ENCODE measurements around the gene HPS4.

- TF ChIP-seq, protein P1, sequence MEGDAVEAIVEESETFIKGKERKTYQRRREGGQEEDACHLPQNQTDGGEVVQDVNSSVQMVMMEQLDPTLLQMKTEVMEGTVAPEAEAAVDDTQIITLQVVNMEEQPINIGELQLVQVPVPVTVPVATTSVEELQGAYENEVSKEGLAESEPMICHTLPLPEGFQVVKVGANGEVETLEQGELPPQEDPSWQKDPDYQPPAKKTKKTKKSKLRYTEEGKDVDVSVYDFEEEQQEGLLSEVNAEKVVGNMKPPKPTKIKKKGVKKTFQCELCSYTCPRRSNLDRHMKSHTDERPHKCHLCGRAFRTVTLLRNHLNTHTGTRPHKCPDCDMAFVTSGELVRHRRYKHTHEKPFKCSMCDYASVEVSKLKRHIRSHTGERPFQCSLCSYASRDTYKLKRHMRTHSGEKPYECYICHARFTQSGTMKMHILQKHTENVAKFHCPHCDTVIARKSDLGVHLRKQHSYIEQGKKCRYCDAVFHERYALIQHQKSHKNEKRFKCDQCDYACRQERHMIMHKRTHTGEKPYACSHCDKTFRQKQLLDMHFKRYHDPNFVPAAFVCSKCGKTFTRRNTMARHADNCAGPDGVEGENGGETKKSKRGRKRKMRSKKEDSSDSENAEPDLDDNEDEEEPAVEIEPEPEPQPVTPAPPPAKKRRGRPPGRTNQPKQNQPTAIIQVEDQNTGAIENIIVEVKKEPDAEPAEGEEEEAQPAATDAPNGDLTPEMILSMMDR (IDR thresholded peaks at IDR 0.05): no peak
- no peak for TF ChIP-seq POLR2AphosphoS5 (IDR thresholded peaks at IDR 0.05)
Measured at GRCh38 chr22:26435327-26436093, 48.1 kb downstream of the HPS4 start.

Measured in stomach (tissue), 4 donors.